H9 (cell line): Measurements from ENCODE around the gene PWWP2B. TPM values are rescaled to one million over a fixed set of nuclear protein-coding genes. Genes with fewer than 3 reads are reported as not detected.

Experiments used
- DNase-seq: peaks from one replicate; pipeline ENCODE4 v3.0.0-alpha.2; 2017
- H2AFZ ChIP-seq: one replicate; pipeline ENCODE4 v1.6.1; 2013; ENCODE audit warnings: mild to moderate bottlenecking, low read length, control low read depth, moderate library complexity
- H2AK5ac ChIP-seq: 2 replicates; pipeline ENCODE4 v1.6.1; 2013; ENCODE audit warnings: low read length, control low read depth, mixed read lengths; ENCODE audit not compliant: insufficient read length
- H2BK120ac ChIP-seq: one replicate; pipeline ENCODE4 v1.6.1; 2013; ENCODE audit warnings: low read depth, mild to moderate bottlenecking, low read length, control low read depth, inconsistent platforms; ENCODE audit not compliant: poor library complexity, severe bottlenecking
- H2BK12ac ChIP-seq: 2 replicates; pipeline ENCODE4 v1.6.1; 2013; ENCODE audit warnings: low read length, control low read depth, mixed read lengths, low read depth; ENCODE audit not compliant: insufficient read length
- H2BK15ac ChIP-seq: 2 replicates; pipeline ENCODE4 v1.6.1; 2013; ENCODE audit warnings: low read depth, low read length, control low read depth
- H2BK20ac ChIP-seq: one replicate; pipeline ENCODE4 v1.6.1; 2013; ENCODE audit warnings: low read depth, mild to moderate bottlenecking, low read length, control low read depth, inconsistent platforms; ENCODE audit not compliant: poor library complexity, severe bottlenecking
- H2BK5ac ChIP-seq: 2 replicates; pipeline ENCODE4 v1.6.1; 2013; ENCODE audit warnings: low read length, control low read depth, mixed read lengths; ENCODE audit not compliant: insufficient read length
- H3K14ac ChIP-seq: 2 replicates; pipeline ENCODE4 v1.6.1; 2013; ENCODE audit warnings: low read length, control low read depth; ENCODE audit not compliant: insufficient read depth
- H3K18ac ChIP-seq: 2 replicates; pipeline ENCODE4 v1.6.1; 2013; ENCODE audit warnings: low read depth, mild to moderate bottlenecking, mixed read lengths, low read length, control low read depth; ENCODE audit not compliant: insufficient read length
- H3K23ac ChIP-seq: 2 replicates; pipeline ENCODE4 v1.6.1; 2013; ENCODE audit warnings: low read length, control low read depth, mixed read lengths, low read depth; ENCODE audit not compliant: insufficient read length
- H3K23me2 ChIP-seq: 2 replicates; pipeline ENCODE4 v1.6.1; 2013; ENCODE audit warnings: low read depth, mild to moderate bottlenecking, mixed read lengths, low read length, control low read depth; ENCODE audit not compliant: insufficient read length, poor library complexity, severe bottlenecking
- H3K27ac ChIP-seq: 2 replicates; pipeline ENCODE4 v1.5.1; 2013; ENCODE audit warnings: low read length, control low read depth, mixed read lengths, low read depth; ENCODE audit not compliant: insufficient read length
- H3K27me3 ChIP-seq: 2 replicates; pipeline ENCODE4 v1.6.1; 2013; ENCODE audit warnings: low read length, control low read depth, inconsistent platforms; ENCODE audit not compliant: insufficient read depth
- H3K4ac ChIP-seq: 2 replicates; pipeline ENCODE4 v1.6.1; 2013; ENCODE audit warnings: low read depth, mild to moderate bottlenecking, control low read depth, inconsistent platforms, low read length, moderate library complexity
- H3K4me1 ChIP-seq: 2 replicates; pipeline ENCODE4 v1.6.1; 2013; ENCODE audit warnings: low read length, control low read depth, inconsistent platforms; ENCODE audit not compliant: insufficient read depth
- H3K4me2 ChIP-seq: 2 replicates; pipeline ENCODE4 v1.6.1; 2013; ENCODE audit warnings: low read length, control low read depth, mixed read lengths; ENCODE audit not compliant: insufficient read length, insufficient read depth
- H3K56ac ChIP-seq: 2 replicates; pipeline ENCODE4 v1.6.1; 2013; ENCODE audit warnings: low read depth, mild to moderate bottlenecking, mixed read lengths, low read length, control low read depth; ENCODE audit not compliant: insufficient read length
- H3K79me1 ChIP-seq: 2 replicates; pipeline ENCODE4 v1.6.1; 2013; ENCODE audit warnings: low read depth, mild to moderate bottlenecking, moderate library complexity, low read length, control low read depth, inconsistent platforms; ENCODE audit not compliant: insufficient read depth, poor library complexity, severe bottlenecking
- H3K79me2 ChIP-seq: 2 replicates; pipeline ENCODE4 v1.6.1; 2013; ENCODE audit warnings: low read length, control low read depth, inconsistent platforms; ENCODE audit not compliant: insufficient read depth
- H3K9ac ChIP-seq: 2 replicates; pipeline ENCODE4 v1.6.1; 2013; ENCODE audit warnings: low read length, control low read depth, mixed read lengths; ENCODE audit not compliant: insufficient read length; ENCODE audit errors: extremely low read depth
- H3K9me3 ChIP-seq: one replicate; pipeline ENCODE4 v1.6.1; 2013; ENCODE audit warnings: low read depth, low read length, inconsistent platforms; ENCODE audit not compliant: control insufficient read depth
- H3T11ph ChIP-seq: one replicate; pipeline ENCODE4 v1.6.1; 2013; ENCODE audit warnings: mild to moderate bottlenecking, low read length, control low read depth, inconsistent platforms
- H4K20me1 ChIP-seq: one replicate; pipeline ENCODE4 v1.6.1; 2013; ENCODE audit not compliant: control insufficient read depth, insufficient read length, insufficient read depth
- H4K5ac ChIP-seq: 2 replicates; pipeline ENCODE4 v1.6.1; 2013; ENCODE audit warnings: low read depth, mild to moderate bottlenecking, mixed read lengths, low read length, control low read depth; ENCODE audit not compliant: insufficient read length
- H4K8ac ChIP-seq: replicated peaks from 2 replicates; pipeline ENCODE4 v1.6.1; 2013; ENCODE audit warnings: low read length, control low read depth, mixed read lengths, low read depth; ENCODE audit not compliant: insufficient read length
- H4K91ac ChIP-seq: 2 replicates; pipeline ENCODE4 v1.6.1; 2013; ENCODE audit warnings: low read depth, mild to moderate bottlenecking, moderate library complexity, mixed read lengths, low read length, control low read depth; ENCODE audit not compliant: insufficient read length
- H3K27ac Mint-ChIP-seq, 3 experiments: 2 replicates in 2 of 3; 3 replicates in 1 of 3; pipeline ENCODE4 v1.8.0; 2020 to 2021; ENCODE audit warnings: mixed read lengths in 3 of 3, mild to moderate bottlenecking in 1 of 3, moderate library complexity in 1 of 3
- H3K27me3 Mint-ChIP-seq: 2 replicates; pipeline ENCODE4 v1.8.0; 2021; ENCODE audit warnings: low read depth, mild to moderate bottlenecking, moderate library complexity, mixed read lengths
- H3K36me3 Mint-ChIP-seq, 3 experiments: 2 replicates in 2 of 3; 3 replicates in 1 of 3; pipeline ENCODE4 v1.8.0; 2020 to 2021; ENCODE audit warnings: low read depth in 3 of 3, mixed read lengths in 3 of 3; ENCODE audit not compliant: insufficient read depth in 1 of 3
- H3K4me1 Mint-ChIP-seq, 2 experiments: 2 replicates each; pipeline ENCODE4 v1.8.0; 2020; ENCODE audit warnings: mixed read lengths in 2 of 2
- H3K4me3 Mint-ChIP-seq, 2 experiments: 2 replicates in 1 of 2; 3 replicates in 1 of 2; pipeline ENCODE4 v1.8.0; 2020 to 2021; ENCODE audit warnings: mild to moderate bottlenecking in 2 of 2, mixed read lengths in 2 of 2, moderate library complexity in 1 of 2
- H3K9me3 Mint-ChIP-seq, 2 experiments: 2 replicates in 1 of 2; 3 replicates in 1 of 2; pipeline ENCODE4 v1.8.0; 2020; ENCODE audit warnings: mild to moderate bottlenecking in 2 of 2, mixed read lengths in 2 of 2, moderate library complexity in 1 of 2
- WGBS: extraction: QIAGEN DNeasy Blood & Tissue Kit; methylation state at CpG from one replicate; pipeline ENCODE4 v1.1.7; 2013; ENCODE audit warnings: missing lambda C conversion rate, low lambda C conversion rate, mixed read lengths; ENCODE audit not compliant: insufficient read length; ENCODE audit errors: extremely low coverage; 5-methylcytosine and 5-hydroxymethylcytosine counted together
- total RNA-seq: library from RNA; stranded (reverse); gene quantifications from 2 replicates; pipeline ENCODE4 v1.2.1, GENCODE V29; 2021
- TF ChIP-seq, protein P1 (sequence below): fragments of 200-600 bp; sonication (generic); conservative IDR thresholded peaks from 3 replicates; pipeline ENCODE4 v1.8.0; 2021; ENCODE audit warnings: antibody characterized with exemption, mild to moderate bottlenecking

Gene PWWP2B
- total RNA-seq, 1 experiment from 2014 or later: 10.0 TPM

- no peaks in the 10 kb centered on the region for H3K4me1 ChIP-seq
- no peak for DNase-seq
- H3K27me3 Mint-ChIP-seq: peaks cover 9% of the 10 kb centered on the region
- H3K9me3 ChIP-seq: no peaks in the 10 kb centered on the region
- H3K9ac ChIP-seq: no peak overlapping the region
- no peak overlapping the region for H4K8ac ChIP-seq
- H3K27ac ChIP-seq: no peak overlapping the region
- H3K56ac ChIP-seq: no peak overlapping the region
- no peaks in the 10 kb centered on the region for H3K23me2 ChIP-seq
- H3K4me1 Mint-ChIP-seq: peaks cover 8 to 10% of the 10 kb centered on the region in 2 experiments
- no peaks in the 10 kb centered on the region for H4K20me1 ChIP-seq
- no peak overlapping the region for H3K14ac ChIP-seq
- no peak overlapping the region for H2BK120ac ChIP-seq
- H2BK15ac ChIP-seq: no peak overlapping the region
- no peaks in the 10 kb centered on the region for H3K27me3 ChIP-seq
- H2BK5ac ChIP-seq: no peak overlapping the region
- H3K4me3 Mint-ChIP-seq: no peak overlapping the region
- no CpG with 5 or more reads among the region's 13 CpGs for WGBS
- no peak overlapping the region for H2AK5ac ChIP-seq
- no peak overlapping the region for H3K4me2 ChIP-seq
- peaks cover 2 to 3% of the 10 kb centered on the region in 2 experiments; a peak in 3 of 5 replicates for H3K9me3 Mint-ChIP-seq
- no peaks in the 10 kb centered on the region for H3K79me2 ChIP-seq
- H3K23ac ChIP-seq: no peak overlapping the region
- H3K4ac ChIP-seq: no peak overlapping the region
- H4K91ac ChIP-seq: no peak overlapping the region
- H2BK20ac ChIP-seq: no peak overlapping the region
- TF ChIP-seq, protein P1, sequence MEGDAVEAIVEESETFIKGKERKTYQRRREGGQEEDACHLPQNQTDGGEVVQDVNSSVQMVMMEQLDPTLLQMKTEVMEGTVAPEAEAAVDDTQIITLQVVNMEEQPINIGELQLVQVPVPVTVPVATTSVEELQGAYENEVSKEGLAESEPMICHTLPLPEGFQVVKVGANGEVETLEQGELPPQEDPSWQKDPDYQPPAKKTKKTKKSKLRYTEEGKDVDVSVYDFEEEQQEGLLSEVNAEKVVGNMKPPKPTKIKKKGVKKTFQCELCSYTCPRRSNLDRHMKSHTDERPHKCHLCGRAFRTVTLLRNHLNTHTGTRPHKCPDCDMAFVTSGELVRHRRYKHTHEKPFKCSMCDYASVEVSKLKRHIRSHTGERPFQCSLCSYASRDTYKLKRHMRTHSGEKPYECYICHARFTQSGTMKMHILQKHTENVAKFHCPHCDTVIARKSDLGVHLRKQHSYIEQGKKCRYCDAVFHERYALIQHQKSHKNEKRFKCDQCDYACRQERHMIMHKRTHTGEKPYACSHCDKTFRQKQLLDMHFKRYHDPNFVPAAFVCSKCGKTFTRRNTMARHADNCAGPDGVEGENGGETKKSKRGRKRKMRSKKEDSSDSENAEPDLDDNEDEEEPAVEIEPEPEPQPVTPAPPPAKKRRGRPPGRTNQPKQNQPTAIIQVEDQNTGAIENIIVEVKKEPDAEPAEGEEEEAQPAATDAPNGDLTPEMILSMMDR: no peak
- no peak overlapping the region for H3T11ph ChIP-seq
- no peak overlapping the region for H2AFZ ChIP-seq
- H3K27ac Mint-ChIP-seq: no peak overlapping the region; a peak in 1 of 7 replicates
- H3K18ac ChIP-seq: no peak overlapping the region
- no peaks in the 10 kb centered on the region for H3K79me1 ChIP-seq
- H2BK12ac ChIP-seq: no peak overlapping the region
- peaks cover 2 to 5% (median 2%) of the 10 kb centered on the region in 3 experiments; a peak in 4 of 7 replicates for H3K36me3 Mint-ChIP-seq
- H4K5ac ChIP-seq: no peak overlapping the region
Measured at GRCh38 chr10:132383751-132384196, 13.2 kb upstream of the PWWP2B start.
